C4-2B (cell line): ENCODE measurements around the gene PDE6G.

Experiments
- H3K27ac ChIP-seq: fragments of 450-650 bp; 2 replicates; pipeline ENCODE4 v1.5.1; 2017
- ZFX ChIP-seq: fragments of 450-650 bp; IDR thresholded peaks from 2 replicates; pipeline ENCODE4 v1.6.1; 2017
- TF ChIP-seq, protein P1 (sequence below): fragments of 450-650 bp; conservative IDR thresholded peaks from 2 replicates; pipeline ENCODE4 v1.5.1; 2017; ENCODE audit warnings: mild to moderate bottlenecking

The PDE6G gene

GRCh38 chr17:81656835-81657234 lies 493 bp upstream of the PDE6G start:
- TF ChIP-seq ZFX, result no peak
- TF ChIP-seq, protein P1, sequence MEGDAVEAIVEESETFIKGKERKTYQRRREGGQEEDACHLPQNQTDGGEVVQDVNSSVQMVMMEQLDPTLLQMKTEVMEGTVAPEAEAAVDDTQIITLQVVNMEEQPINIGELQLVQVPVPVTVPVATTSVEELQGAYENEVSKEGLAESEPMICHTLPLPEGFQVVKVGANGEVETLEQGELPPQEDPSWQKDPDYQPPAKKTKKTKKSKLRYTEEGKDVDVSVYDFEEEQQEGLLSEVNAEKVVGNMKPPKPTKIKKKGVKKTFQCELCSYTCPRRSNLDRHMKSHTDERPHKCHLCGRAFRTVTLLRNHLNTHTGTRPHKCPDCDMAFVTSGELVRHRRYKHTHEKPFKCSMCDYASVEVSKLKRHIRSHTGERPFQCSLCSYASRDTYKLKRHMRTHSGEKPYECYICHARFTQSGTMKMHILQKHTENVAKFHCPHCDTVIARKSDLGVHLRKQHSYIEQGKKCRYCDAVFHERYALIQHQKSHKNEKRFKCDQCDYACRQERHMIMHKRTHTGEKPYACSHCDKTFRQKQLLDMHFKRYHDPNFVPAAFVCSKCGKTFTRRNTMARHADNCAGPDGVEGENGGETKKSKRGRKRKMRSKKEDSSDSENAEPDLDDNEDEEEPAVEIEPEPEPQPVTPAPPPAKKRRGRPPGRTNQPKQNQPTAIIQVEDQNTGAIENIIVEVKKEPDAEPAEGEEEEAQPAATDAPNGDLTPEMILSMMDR, result no peak
- H3K27ac ChIP-seq, result no peak overlapping the region

DNA sequence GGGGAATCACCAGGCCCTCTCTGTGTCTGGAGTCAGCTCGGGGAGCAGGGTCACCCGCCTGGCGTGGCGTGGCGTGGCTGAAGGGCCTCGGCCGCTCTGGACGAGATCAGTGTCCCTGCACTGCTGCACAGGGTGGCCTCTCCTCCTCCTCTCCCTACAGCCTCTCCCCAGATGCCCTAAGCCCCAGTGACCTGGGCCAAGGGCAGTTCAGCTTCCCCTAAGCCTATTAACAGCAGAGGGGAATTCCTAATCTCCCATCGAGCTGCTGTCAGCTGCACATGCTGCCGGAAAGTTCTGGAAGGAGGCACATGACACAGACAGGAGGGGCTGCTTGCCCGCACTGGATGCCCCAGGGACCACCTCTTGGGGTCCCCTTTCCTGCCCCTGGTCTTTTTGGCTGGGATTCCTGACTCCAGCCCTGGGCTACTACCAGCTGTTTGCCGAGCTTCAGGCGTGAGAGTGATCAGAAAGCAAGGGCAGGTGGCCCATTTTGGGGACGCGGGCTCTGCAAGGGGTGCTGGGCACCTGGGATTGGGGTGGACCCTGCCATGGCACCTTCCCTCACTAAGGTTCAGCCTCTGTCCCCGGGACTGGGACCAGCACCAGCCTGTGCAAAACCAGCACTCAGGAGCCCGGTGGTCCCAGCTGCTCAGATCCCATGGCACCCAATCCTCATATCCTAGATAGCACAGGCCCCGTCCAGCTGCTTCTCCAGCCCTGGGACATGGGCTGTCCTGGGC lies 794 bp downstream of the PDE6G start:
- TF ChIP-seq ZFX, result no peak
- TF ChIP-seq, protein P1, result no peak
- H3K27ac ChIP-seq, result no peak overlapping the region; the same call in 1 of the 2 replicates

DNA sequence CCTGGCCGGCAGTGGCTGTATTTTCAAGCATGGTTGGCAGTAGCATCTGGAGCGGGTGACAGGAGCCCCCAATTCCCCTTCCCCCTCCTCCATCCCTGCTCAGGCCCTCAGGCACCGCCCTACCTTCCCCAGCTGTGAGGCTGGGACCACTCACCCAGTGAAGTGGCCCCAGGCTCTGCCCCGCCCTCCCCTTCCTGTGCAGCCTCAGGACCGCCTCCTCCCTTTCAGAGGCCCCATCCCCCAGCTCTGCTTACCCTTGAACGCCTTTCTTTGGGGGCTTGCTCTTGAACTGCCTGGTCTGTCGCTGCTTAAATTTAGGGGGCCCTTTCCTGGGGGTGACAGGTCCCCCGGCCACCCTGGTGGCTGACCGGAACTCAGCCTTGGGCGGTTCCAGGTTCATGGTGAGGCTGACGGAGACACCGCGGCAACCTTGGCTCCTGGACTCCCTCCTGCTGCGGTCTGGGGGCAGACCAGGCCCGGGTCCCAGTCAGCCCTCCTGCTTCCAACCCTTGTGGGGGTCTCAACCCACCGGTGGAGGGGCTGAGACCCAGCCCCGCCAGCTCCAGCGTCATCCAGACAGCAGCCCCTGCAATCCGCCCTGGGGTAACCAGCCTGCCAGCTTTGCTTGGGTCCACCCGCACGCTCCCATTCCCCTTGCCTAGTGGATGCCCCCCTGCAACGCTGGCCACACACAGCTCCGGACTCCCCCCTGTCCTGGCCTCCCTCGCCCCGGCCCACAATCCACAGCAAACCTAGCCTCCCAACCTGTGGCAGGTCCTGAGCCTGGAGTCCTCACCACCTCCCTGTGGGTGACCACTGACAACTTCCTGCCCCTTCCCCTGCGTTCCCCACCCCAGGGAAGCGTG lies 3.2 kb downstream of the PDE6G start:
- H3K27ac ChIP-seq, result no peak overlapping the region
- TF ChIP-seq ZFX, result no peak

DNA sequence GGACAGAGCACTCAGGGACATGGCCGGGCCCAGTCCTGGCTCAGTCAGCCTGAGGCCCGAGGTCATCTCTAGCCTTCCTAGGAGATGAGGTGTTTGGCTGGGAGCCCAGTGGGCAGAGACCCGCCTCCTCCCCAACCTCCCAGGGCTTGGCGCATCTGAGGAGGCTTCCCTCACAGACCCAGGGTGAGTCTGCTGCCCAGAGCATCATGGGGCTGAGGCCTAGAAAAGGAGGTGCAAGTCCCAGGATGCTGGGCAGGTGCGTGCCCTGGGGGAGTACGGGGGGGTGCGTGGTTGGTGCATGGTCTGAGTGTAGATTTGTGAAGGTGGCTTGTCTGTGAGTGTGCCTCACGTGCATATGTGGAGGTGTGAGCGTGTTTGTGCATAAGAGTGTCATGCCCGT lies 4.7 kb downstream of the PDE6G start:
- TF ChIP-seq, protein P1, result no peak
- TF ChIP-seq ZFX, result no peak
- no peak overlapping the region for H3K27ac ChIP-seq

GRCh38 chr17:81650951-81651350 lies 5.4 kb downstream of the PDE6G start:
- no peak overlapping the region for H3K27ac ChIP-seq

DNA sequence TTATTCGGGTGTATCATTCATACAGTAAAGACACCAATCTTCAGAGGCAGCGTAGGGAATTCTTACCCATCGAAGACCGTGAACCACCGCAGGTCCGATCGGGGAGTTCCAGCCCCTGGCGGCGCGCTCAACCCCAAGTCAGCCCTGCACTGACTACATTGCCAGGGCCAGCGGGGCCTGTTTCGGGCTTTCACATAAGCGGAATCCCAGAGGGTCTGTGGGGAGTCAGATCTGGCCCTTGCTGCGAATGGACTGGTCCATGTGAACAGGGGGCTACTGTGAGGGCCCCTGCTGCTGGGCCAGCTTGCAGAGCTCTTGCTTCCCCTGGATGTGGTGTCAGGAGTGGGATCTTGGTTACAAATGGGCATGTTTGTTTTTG lies 7.6 kb downstream of the PDE6G start:
- no peak overlapping the region for H3K27ac ChIP-seq
- TF ChIP-seq ZFX, result no peak
- TF ChIP-seq, protein P1, result no peak

More at GRCh38 chr17:81650951-81651350, 5.4 kb downstream of the PDE6G start:
- TF ChIP-seq, protein P1, result no peak
- no peak for TF ChIP-seq ZFX

GRCh38 chr17:81648013-81648706 lies 8.2 kb downstream of the PDE6G start:
- TF ChIP-seq, protein P1, result no peak
- TF ChIP-seq ZFX, result no peak
- no peak overlapping the region for H3K27ac ChIP-seq
